Tibial artery (tissue), 4 donors: ENCODE measurements around the gene GAK.
A peak's percentile ranks its signal among the peaks of the same experiment; 100 is the strongest.

Experiments used
- DNase-seq, 2 donors: peaks; one replicate each; pipeline ENCODE4 v3.0.0-alpha.2; 2019
- H3K27ac ChIP-seq, 2 donors: fragments of 200-600 bp; sonication (generic) in 1 of 2; 1 replicate in 1 of 2; 2 replicates in 1 of 2; pipeline ENCODE4 v1.5.1; 2018 to 2019; ENCODE audit warnings: mild to moderate bottlenecking in 1 of 2
- H3K27me3 ChIP-seq, 2 donors: fragments of 200-600 bp; sonication (generic) in 1 of 2; one replicate each; pipeline versions ENCODE4 v1.5.1 to v1.6.0; 2016 to 2019
- H3K36me3 ChIP-seq, 3 donors: fragments of 200-600 bp; sonication (generic) in 2 of 3; one replicate each; pipeline ENCODE4 v1.5.1; 2016 to 2019; ENCODE audit warnings: mild to moderate bottlenecking in 2 of 3
- H3K4me1 ChIP-seq, 4 donors: fragments of 200-600 bp; sonication (generic) in 2 of 4; 1 replicate in 3 of 4; 2 replicates in 1 of 4; pipeline ENCODE4 v1.5.1; 2016 to 2019
- H3K4me3 ChIP-seq, 2 donors: fragments of 200-600 bp; sonication (generic) in 1 of 2; 1 replicate in 1 of 2; 2 replicates in 1 of 2; pipeline ENCODE4 v1.5.1; 2018 to 2019; ENCODE audit warnings: mild to moderate bottlenecking in 2 of 2
- H3K9me3 ChIP-seq, 3 donors: fragments of 200-600 bp; sonication (generic) in 1 of 3; one replicate each; pipeline ENCODE4 v1.5.1; 2016 to 2019
- CTCF ChIP-seq, 2 experiments: fragments of 200-600 bp in 1 of 2; fragments of 450-650 bp in 1 of 2; IDR thresholded peaks; one replicate each; pipeline ENCODE4 v1.5.1; 2017 to 2019; ENCODE audit warnings: antibody characterized with exemption in 2 of 2, mild to moderate bottlenecking in 1 of 2, moderate library complexity in 1 of 2
- intact Hi-C: fragments of 100-400 bp; cut with DNase I; formaldehyde crosslinking; loops from one replicate; pipeline ENCODE4 v1.15.0; 2023; ENCODE audit warnings: low total_unique reads

The GAK gene

GRCh38 chr4:955161-955921 lies 23.2 kb upstream of the GAK start:
- peaks cover 6 to 92% (median 59%) of the 10 kb centered on the region in 3 donors for H3K36me3 ChIP-seq
- DNase-seq, result peak; percentile 14 to 61
- intact Hi-C loops, result no loop called here

GRCh38 chr4:954211-955020 lies 22.3 kb upstream of the GAK start:
- Histone ChIP-seq H3K4me1 (no peaks in the 10 kb centered on the region), H3K27ac (no peak overlapping the region), H3K36me3 (peaks cover 6 to 84% (median 59%) of the 10 kb centered on the region in 3 donors), H3K4me3 (no peak overlapping the region), H3K9me3 (no peaks in the 10 kb centered on the region), H3K27me3 (no peaks in the 10 kb centered on the region)
- intact Hi-C loops, result no loop called here
- peak; percentile 10 to 46 for DNase-seq
- no peak for TF ChIP-seq CTCF (IDR thresholded peaks at IDR 0.05)

More at GRCh38 chr4:955161-955921, 23.2 kb upstream of the GAK start:
- H3K9me3 ChIP-seq, result no peaks in the 10 kb centered on the region
- no peak overlapping the region for H3K4me3 ChIP-seq
- no peak overlapping the region for H3K27ac ChIP-seq
- no peaks in the 10 kb centered on the region for H3K27me3 ChIP-seq
- H3K4me1 ChIP-seq, result no peaks in the 10 kb centered on the region
- no peak for TF ChIP-seq CTCF (IDR thresholded peaks at IDR 0.05)

- Histone ChIP-seq H3K9me3 (no peaks in the 10 kb centered on the region), H3K4me1 (no peaks in the 10 kb centered on the region), H3K4me3 (no peak overlapping the region), H3K36me3 (peaks cover 6 to 75% (median 56%) of the 10 kb centered on the region in 3 donors), H3K27me3 (no peaks in the 10 kb centered on the region), H3K27ac (no peak overlapping the region)
- DNase-seq, result no peak
- intact Hi-C loops, result no loop called here
- no peak for TF ChIP-seq CTCF (IDR thresholded peaks at IDR 0.05)
Measured at GRCh38 chr4:953574-953915, 21.4 kb upstream of the GAK start.

- no peak for TF ChIP-seq CTCF (IDR thresholded peaks at IDR 0.05)
- peak; percentile 12 to 56 for DNase-seq
- Histone ChIP-seq H3K9me3 (no peaks in the 10 kb centered on the region), H3K4me1 (no peaks in the 10 kb centered on the region), H3K27ac (no peak overlapping the region), H3K36me3 (peaks cover 6 to 70% (median 53%) of the 10 kb centered on the region in 3 donors), H3K4me3 (no peak overlapping the region), H3K27me3 (no peaks in the 10 kb centered on the region)
- intact Hi-C loops, result no loop called here
Measured at GRCh38 chr4:952881-953573, 20.9 kb upstream of the GAK start.

GRCh38 chr4:951594-952468 lies 19.7 kb upstream of the GAK start:
- Histone ChIP-seq H3K27me3 (no peaks in the 10 kb centered on the region), H3K27ac (no peak overlapping the region), H3K36me3 (peaks cover 6 to 58% (median 41%) of the 10 kb centered on the region in 3 donors), H3K4me1 (peaks cover 0 to under 1% (median 0%) of the 10 kb centered on the region in 4 donors), H3K4me3 (no peak overlapping the region), H3K9me3 (no peaks in the 10 kb centered on the region)
- peak; percentile 13 to 59 for DNase-seq
- TF ChIP-seq CTCF (IDR thresholded peaks at IDR 0.05), result no peak
- intact Hi-C loops, result no loop called here
